Endothelial cell (in vitro differentiated cells): ENCODE measurements around the gene IDH2. TPM values are rescaled to one million over a fixed set of nuclear protein-coding genes. Genes with fewer than 3 reads are reported as not detected.
A peak's percentile ranks its signal among the peaks of the same experiment; 100 is the strongest.
"Not testable (repeated sequence)": the region's sequence is repeated elsewhere in the genome, so short reads cannot be mapped to it uniquely, and the experiment has no call there.

Experiments
- DNase-seq: peaks from one replicate; pipeline ENCODE4 v3.0.0; 2021; ENCODE audit warnings: low spot score
- H3K27ac Mint-ChIP-seq: one replicate; pipeline ENCODE4 v1.8.0; 2021; ENCODE audit warnings: mixed read lengths, inconsistent platforms; ENCODE audit not compliant: unreplicated experiment
- H3K27me3 Mint-ChIP-seq: one replicate; pipeline ENCODE4 v1.8.0; 2021; ENCODE audit warnings: mild to moderate bottlenecking, moderate library complexity, mixed read lengths, inconsistent platforms; ENCODE audit not compliant: unreplicated experiment
- H3K36me3 Mint-ChIP-seq: one replicate; pipeline ENCODE4 v1.8.0; 2021; ENCODE audit warnings: mild to moderate bottlenecking, low read depth, mixed read lengths, inconsistent platforms; ENCODE audit not compliant: unreplicated experiment
- H3K4me1 Mint-ChIP-seq: one replicate; pipeline ENCODE4 v1.8.0; 2021; ENCODE audit warnings: mild to moderate bottlenecking, mixed read lengths, inconsistent platforms; ENCODE audit not compliant: unreplicated experiment
- H3K4me3 Mint-ChIP-seq: one replicate; pipeline ENCODE4 v1.8.0; 2021; ENCODE audit warnings: mild to moderate bottlenecking, mixed read lengths, inconsistent platforms; ENCODE audit not compliant: unreplicated experiment
- H3K9me3 Mint-ChIP-seq: one replicate; pipeline ENCODE4 v1.8.0; 2021; ENCODE audit warnings: mixed read lengths, inconsistent platforms; ENCODE audit not compliant: unreplicated experiment
- total RNA-seq: library from RNA; stranded (reverse); fragmentation: NEBNext Ultra II Directional; extraction: Animal tissue kit (Norgen Biotek cat#: 25700); gene quantifications from one replicate; pipeline ENCODE4 v1.2.1, GENCODE V29; 2021; ENCODE audit not compliant: unreplicated experiment
- TF ChIP-seq, protein P1 (sequence below): fragments of 200-600 bp; sonication (generic); IDR thresholded peaks from one replicate; pipeline ENCODE4 v1.5.0; 2021; ENCODE audit warnings: antibody characterized with exemption; ENCODE audit not compliant: unreplicated experiment

IDH2 gene
- total RNA-seq, 1 donor from 2014 or later: 133 TPM

- peaks cover 7% of the 10 kb centered on the region for H3K27me3 Mint-ChIP-seq
- peaks cover 32% of the 10 kb centered on the region for H3K36me3 Mint-ChIP-seq
- peak overlapping the region; percentile 51 for H3K4me3 Mint-ChIP-seq
- TF ChIP-seq, protein P1, sequence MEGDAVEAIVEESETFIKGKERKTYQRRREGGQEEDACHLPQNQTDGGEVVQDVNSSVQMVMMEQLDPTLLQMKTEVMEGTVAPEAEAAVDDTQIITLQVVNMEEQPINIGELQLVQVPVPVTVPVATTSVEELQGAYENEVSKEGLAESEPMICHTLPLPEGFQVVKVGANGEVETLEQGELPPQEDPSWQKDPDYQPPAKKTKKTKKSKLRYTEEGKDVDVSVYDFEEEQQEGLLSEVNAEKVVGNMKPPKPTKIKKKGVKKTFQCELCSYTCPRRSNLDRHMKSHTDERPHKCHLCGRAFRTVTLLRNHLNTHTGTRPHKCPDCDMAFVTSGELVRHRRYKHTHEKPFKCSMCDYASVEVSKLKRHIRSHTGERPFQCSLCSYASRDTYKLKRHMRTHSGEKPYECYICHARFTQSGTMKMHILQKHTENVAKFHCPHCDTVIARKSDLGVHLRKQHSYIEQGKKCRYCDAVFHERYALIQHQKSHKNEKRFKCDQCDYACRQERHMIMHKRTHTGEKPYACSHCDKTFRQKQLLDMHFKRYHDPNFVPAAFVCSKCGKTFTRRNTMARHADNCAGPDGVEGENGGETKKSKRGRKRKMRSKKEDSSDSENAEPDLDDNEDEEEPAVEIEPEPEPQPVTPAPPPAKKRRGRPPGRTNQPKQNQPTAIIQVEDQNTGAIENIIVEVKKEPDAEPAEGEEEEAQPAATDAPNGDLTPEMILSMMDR: peak; percentile 78
- peak; percentile 74 for DNase-seq
- no peaks in the 10 kb centered on the region for H3K9me3 Mint-ChIP-seq
- peaks cover 9% of the 10 kb centered on the region for H3K4me1 Mint-ChIP-seq
- H3K27ac Mint-ChIP-seq: no peak overlapping the region
Observed at GRCh38 chr15:90071220-90071807, 31.0 kb downstream of the IDH2 start.

DNA sequence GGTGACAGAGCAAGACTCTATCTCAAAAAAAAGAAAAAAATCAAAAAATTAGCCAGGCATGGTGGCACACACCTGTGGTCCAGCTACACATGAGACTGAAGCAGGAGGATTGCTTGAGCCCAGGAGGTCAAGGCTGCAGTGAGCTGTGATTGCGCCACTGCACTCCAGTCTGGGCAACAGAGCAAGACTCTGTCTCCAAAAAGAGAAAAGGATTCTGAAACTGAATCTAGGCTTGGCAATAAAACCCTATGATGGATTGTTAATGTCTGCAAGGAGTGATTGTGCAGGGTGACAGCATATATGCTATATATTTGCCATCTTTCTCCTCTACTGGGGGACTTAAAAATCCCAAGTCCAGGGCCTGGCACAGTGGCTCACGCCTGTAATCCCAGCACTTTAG is 31.6 kb downstream of the IDH2 start:
- H3K36me3 Mint-ChIP-seq: peaks cover 26% of the 10 kb centered on the region
- not testable (repeated sequence) for DNase-seq, H3K9me3 Mint-ChIP-seq, H3K27me3 Mint-ChIP-seq, H3K4me3 Mint-ChIP-seq, H3K27ac Mint-ChIP-seq
- peaks cover 11% of the 10 kb centered on the region for H3K4me1 Mint-ChIP-seq

DNA sequence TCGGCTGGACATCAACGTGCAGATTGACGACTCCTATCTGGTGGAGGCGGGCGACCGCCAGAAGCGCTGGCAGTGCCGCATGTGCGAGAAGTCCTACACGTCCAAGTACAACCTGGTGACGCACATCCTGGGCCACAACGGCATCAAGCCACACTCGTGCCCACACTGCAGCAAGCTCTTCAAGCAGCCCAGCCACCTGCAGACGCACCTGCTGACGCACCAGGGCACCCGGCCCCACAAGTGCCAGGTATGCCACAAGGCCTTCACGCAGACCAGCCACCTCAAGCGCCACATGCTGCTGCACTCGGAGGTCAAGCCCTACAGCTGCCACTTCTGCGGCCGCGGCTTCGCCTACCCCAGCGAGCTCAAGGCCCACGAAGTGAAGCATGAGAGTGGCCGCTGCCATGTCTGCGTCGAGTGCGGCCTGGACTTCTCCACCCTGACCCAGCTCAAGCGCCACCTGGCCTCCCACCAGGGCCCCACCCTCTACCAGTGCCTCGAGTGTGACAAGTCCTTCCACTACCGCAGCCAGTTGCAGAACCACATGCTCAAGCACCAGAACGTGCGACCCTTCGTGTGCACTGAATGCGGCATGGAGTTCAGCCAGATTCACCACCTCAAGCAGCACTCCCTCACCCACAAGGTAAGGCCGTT is 34.2 kb downstream of the IDH2 start:
- peaks cover 18% of the 10 kb centered on the region for H3K36me3 Mint-ChIP-seq
- DNase-seq: no peak
- H3K4me1 Mint-ChIP-seq: peaks cover 33% of the 10 kb centered on the region
- H3K9me3 Mint-ChIP-seq: no peaks in the 10 kb centered on the region
- H3K27ac Mint-ChIP-seq: no peak overlapping the region
- no peak overlapping the region for H3K4me3 Mint-ChIP-seq
- TF ChIP-seq, protein P1: no peak
- H3K27me3 Mint-ChIP-seq: peaks cover 8% of the 10 kb centered on the region

- no peak for DNase-seq
- H3K27ac Mint-ChIP-seq: no peak overlapping the region
- peaks cover 8% of the 10 kb centered on the region for H3K27me3 Mint-ChIP-seq
- peaks cover 17% of the 10 kb centered on the region for H3K36me3 Mint-ChIP-seq
- H3K9me3 Mint-ChIP-seq: no peaks in the 10 kb centered on the region
- H3K4me1 Mint-ChIP-seq: peaks cover 39% of the 10 kb centered on the region
- no peak overlapping the region for H3K4me3 Mint-ChIP-seq
- TF ChIP-seq, protein P1: no peak
Observed at GRCh38 chr15:90067181-90067952, 34.9 kb downstream of the IDH2 start.

- Mint-ChIP-seq H3K4me1 (peaks cover 47% of the 10 kb centered on the region), H3K27ac (peak overlapping the region; percentile 68), H3K36me3 (peaks cover 16% of the 10 kb centered on the region), H3K27me3 (peaks cover 12% of the 10 kb centered on the region), H3K9me3 (no peaks in the 10 kb centered on the region), H3K4me3 (no peak overlapping the region)
- TF ChIP-seq, protein P1: no peak
- DNase-seq: no peak
Observed at GRCh38 chr15:90065682-90066049, 36.6 kb downstream of the IDH2 start.
